HFFc6 (cell line): ENCODE data around the gene MDC1. TPM values are rescaled to one million over a fixed set of nuclear protein-coding genes. Genes with fewer than 3 reads are reported as not detected.

Experiments used
- DNase-seq: peaks from one replicate; pipeline ENCODE4 v3.0.0-alpha.2; 2018
- H3K27ac Mint-ChIP-seq: 2 replicates; pipeline ENCODE4 v1.8.0; 2020; ENCODE audit warnings: mild to moderate bottlenecking, mixed read lengths
- H3K27me3 Mint-ChIP-seq: 2 replicates; pipeline ENCODE4 v1.8.0; 2021; ENCODE audit warnings: mild to moderate bottlenecking, moderate library complexity, mixed read lengths; ENCODE audit not compliant: insufficient read depth
- H3K36me3 Mint-ChIP-seq: 2 replicates; pipeline ENCODE4 v1.8.0; 2021; ENCODE audit warnings: low read depth, mixed read lengths
- H3K4me1 Mint-ChIP-seq: 2 replicates; pipeline ENCODE4 v1.8.0; 2020; ENCODE audit warnings: low read depth, mixed read lengths
- H3K4me3 Mint-ChIP-seq: 2 replicates; pipeline ENCODE4 v1.8.0; 2020; ENCODE audit warnings: mild to moderate bottlenecking, moderate library complexity, mixed read lengths
- H3K9me3 Mint-ChIP-seq: 2 replicates; pipeline ENCODE4 v1.8.0; 2020; ENCODE audit warnings: mild to moderate bottlenecking, mixed read lengths
- total RNA-seq, 6 experiments: library from RNA; stranded (reverse); fragmentation: NEBNext Ultra II Directional; extraction: Animal tissue kit (Norgen Biotek cat#: 25700); gene quantifications; 2 replicates in 1 of 6; 3 replicates in 5 of 6; pipeline ENCODE4 v1.2.3, GENCODE V29; 2021
- TF ChIP-seq, protein P1 (sequence below): fragments of 200-600 bp; sonication (generic); IDR thresholded peaks from 2 replicates; pipeline ENCODE4 v1.5.0; 2021; ENCODE audit warnings: antibody characterized with exemption, mild to moderate bottlenecking

MDC1 gene
- total RNA-seq, 6 experiments from 2014 or later: 18.4 to 31.9 (median 28.1) TPM

GRCh38 chr6:30747902-30748769 is 31.1 kb upstream of the MDC1 start:
- H3K9me3 Mint-ChIP-seq: no peaks in the 10 kb centered on the region
- H3K36me3 Mint-ChIP-seq: peaks cover 9% of the 10 kb centered on the region
- H3K4me3 Mint-ChIP-seq: peak overlapping the region; percentile 18
- no peak for DNase-seq
- H3K27ac Mint-ChIP-seq: peak overlapping the region; percentile 87
- H3K27me3 Mint-ChIP-seq: peaks cover 5% of the 10 kb centered on the region
- TF ChIP-seq, protein P1, sequence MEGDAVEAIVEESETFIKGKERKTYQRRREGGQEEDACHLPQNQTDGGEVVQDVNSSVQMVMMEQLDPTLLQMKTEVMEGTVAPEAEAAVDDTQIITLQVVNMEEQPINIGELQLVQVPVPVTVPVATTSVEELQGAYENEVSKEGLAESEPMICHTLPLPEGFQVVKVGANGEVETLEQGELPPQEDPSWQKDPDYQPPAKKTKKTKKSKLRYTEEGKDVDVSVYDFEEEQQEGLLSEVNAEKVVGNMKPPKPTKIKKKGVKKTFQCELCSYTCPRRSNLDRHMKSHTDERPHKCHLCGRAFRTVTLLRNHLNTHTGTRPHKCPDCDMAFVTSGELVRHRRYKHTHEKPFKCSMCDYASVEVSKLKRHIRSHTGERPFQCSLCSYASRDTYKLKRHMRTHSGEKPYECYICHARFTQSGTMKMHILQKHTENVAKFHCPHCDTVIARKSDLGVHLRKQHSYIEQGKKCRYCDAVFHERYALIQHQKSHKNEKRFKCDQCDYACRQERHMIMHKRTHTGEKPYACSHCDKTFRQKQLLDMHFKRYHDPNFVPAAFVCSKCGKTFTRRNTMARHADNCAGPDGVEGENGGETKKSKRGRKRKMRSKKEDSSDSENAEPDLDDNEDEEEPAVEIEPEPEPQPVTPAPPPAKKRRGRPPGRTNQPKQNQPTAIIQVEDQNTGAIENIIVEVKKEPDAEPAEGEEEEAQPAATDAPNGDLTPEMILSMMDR: no peak
- peaks cover 72% of the 10 kb centered on the region for H3K4me1 Mint-ChIP-seq

- Mint-ChIP-seq H3K36me3 (peaks cover 12% of the 10 kb centered on the region), H3K4me1 (peaks cover 64% of the 10 kb centered on the region), H3K27me3 (peaks cover 5% of the 10 kb centered on the region), H3K9me3 (no peaks in the 10 kb centered on the region), H3K27ac (peak overlapping the region; percentile 87), H3K4me3 (no peak overlapping the region)
- no peak for DNase-seq
- TF ChIP-seq, protein P1: no peak
Measured at GRCh38 chr6:30747300-30747687, 30.2 kb upstream of the MDC1 start.

DNA sequence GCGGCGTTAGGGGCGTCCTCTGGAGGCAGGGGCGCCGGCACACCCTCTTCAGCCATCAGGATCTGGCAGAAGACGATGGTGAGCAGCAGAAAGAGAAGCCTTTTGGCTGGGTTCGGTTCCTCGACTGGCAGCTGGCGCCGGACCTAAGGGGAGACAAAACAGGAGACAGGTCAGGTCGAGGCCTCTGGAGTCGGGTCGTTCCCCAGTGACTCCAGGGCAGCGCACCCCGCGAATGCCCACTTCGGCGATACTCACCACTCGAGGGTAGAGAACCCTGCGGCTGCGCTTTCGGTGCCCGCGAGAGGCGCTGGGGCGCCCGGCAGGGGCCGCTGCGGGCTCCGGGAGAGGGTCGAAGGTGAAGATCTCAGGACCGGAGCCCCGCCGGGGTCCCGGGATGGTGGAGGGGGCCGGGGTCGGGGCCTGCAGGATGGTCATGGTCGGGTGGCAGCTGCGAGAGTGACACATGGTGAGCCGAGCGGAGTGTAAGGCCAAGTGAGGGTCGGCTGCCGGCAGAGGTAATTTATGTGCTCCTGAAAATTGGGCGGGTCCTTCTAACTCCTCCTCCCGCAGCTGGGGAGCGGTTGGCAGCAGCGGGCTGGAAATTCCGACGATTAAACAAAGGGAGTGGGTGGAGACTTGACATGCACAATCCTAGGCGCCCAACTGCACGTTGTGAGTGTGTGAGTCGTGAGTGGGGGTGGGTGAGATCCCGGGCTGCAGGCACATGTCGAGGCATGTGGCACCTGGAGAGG is 27.1 kb upstream of the MDC1 start, which contains the start of gene IER3:
IER3 (minus strand) TSS at position 494 of the 752 bp plus-strand sequence; CDS start at position 465, 29 bp downstream.
- H3K27ac Mint-ChIP-seq: peak within 1 kb of the TSS; percentile 93
- peaks cover 40% of the 10 kb centered on the region for H3K36me3 Mint-ChIP-seq
- H3K27me3 Mint-ChIP-seq: peaks cover 7% of the 10 kb centered on the region
- TF ChIP-seq, protein P1: peak; percentile 78
- peak within 1 kb of the TSS; percentile 94 for H3K4me3 Mint-ChIP-seq
- peaks cover 67% of the 10 kb centered on the region for H3K4me1 Mint-ChIP-seq
- H3K9me3 Mint-ChIP-seq: no peaks in the 10 kb centered on the region
- peak; percentile 73 for DNase-seq

- no peaks in the 10 kb centered on the region for H3K9me3 Mint-ChIP-seq
- H3K27ac Mint-ChIP-seq: peak overlapping the region; percentile 93
- peaks cover 67% of the 10 kb centered on the region for H3K4me1 Mint-ChIP-seq
- DNase-seq: no peak
- H3K4me3 Mint-ChIP-seq: peak overlapping the region; percentile 94
- H3K27me3 Mint-ChIP-seq: peaks cover 7% of the 10 kb centered on the region
- TF ChIP-seq, protein P1: no peak
- H3K36me3 Mint-ChIP-seq: peaks cover 49% of the 10 kb centered on the region
Measured at GRCh38 chr6:30743099-30744053, 26.3 kb upstream of the MDC1 start.
